Psoas muscle (tissue), 8 donors: ENCODE results near the gene CHN2. TPM values are rescaled to one million over a fixed set of nuclear protein-coding genes. Genes with fewer than 3 reads are reported as not detected.
A peak's percentile ranks its signal among the peaks of the same experiment; 100 is the strongest.

Experiments
- ATAC-seq, 4 donors: fragments of 200-7000 bp; cut with Tn5 transposase; one replicate each; pipeline ENCODE4 v1.9.1; 2020; ENCODE audit warnings: moderate library complexity in 3 of 4, mild to moderate bottlenecking in 2 of 4
- DNase-seq, 2 donors: peaks; one replicate each; pipeline ENCODE4 v3.0.0-alpha.2; 2020
- H3K27ac ChIP-seq: fragments of 200-600 bp; one replicate; pipeline ENCODE4 v1.8.0; 2022
- H3K27me3 ChIP-seq, 3 donors: fragments of 200-600 bp in 1 of 3; one replicate each; pipeline versions ENCODE4 v1.6.1 to v1.8.0; 2013 to 2022; ENCODE audit warnings: low read length in 2 of 3, mild to moderate bottlenecking in 2 of 3, moderate library complexity in 1 of 3; ENCODE audit not compliant: insufficient read depth in 3 of 3
- H3K36me3 ChIP-seq, 2 donors: fragments of 200-600 bp in 1 of 2; one replicate each; pipeline versions ENCODE4 v1.6.1 to v1.8.0; 2013 to 2022; ENCODE audit warnings: low read depth in 1 of 2, mild to moderate bottlenecking in 1 of 2, moderate library complexity in 1 of 2; ENCODE audit not compliant: insufficient read depth in 1 of 2
- H3K4me1 ChIP-seq: fragments of 200-600 bp; one replicate; pipeline ENCODE4 v1.8.0; 2022
- H3K4me3 ChIP-seq: fragments of 200-600 bp; one replicate; pipeline ENCODE4 v1.8.0; 2022; ENCODE audit warnings: mild to moderate bottlenecking
- H3K9me3 ChIP-seq: fragments of 200-600 bp; one replicate; pipeline ENCODE4 v1.8.0; 2022
- WGBS, 3 donors: extraction: QIAGEN DNeasy Blood & Tissue Kit; methylation state at CpG; one replicate each; pipeline versions ENCODE4 v1.1.6 to v1.1.7; 2013; 5-methylcytosine and 5-hydroxymethylcytosine counted together
- intact Hi-C, 2 donors: fragments of 100-400 bp; cut with DNase I; formaldehyde crosslinking; loops; one replicate each; pipeline versions ENCODE4 v1.11.0 to v1.14.2; 2022
- polyA plus RNA-seq, 3 donors: library from polyadenylated mRNA; stranded (reverse); fragments of 200-250 nt; gene quantifications; one replicate each; pipeline ENCODE4 v1.2.3, GENCODE V29; 2013
- total RNA-seq, 4 donors: library from RNA; stranded (reverse); fragmentation: NEBNext Ultra II Directional in 2 of 4; extraction: Animal tissue kit (Norgen Biotek cat#: 25700) in 2 of 4; gene quantifications; one replicate each; pipeline versions ENCODE4 v1.2.1 to v1.2.4, GENCODE V29; 2021 to 2023
- TF ChIP-seq, protein P1 (sequence below): fragments of 200-600 bp; IDR thresholded peaks from one replicate; pipeline ENCODE4 v1.8.0; 2022; ENCODE audit warnings: antibody characterized with exemption
- donor health status: healthy with polysubstance abuse.
- donor health status: DM: no; HTN: no; CAD: no; lungs with moderate emphysema.
- donor health status: Bipolar disorder and iron deficiency.
- donor health status: healthy.
- donor health status: DM: yes; HTN: yes; CAD: no.
- donor health status: DM: no; HTN: no; CAD: no.
- donor health status: DM: no; HTN: no; CAD: no.
- donor health status: DM: yes; HTN: yes; CAD: no.

CHN2 gene
- total and polyA plus RNA-seq, 7 donors: 0.43 to 18.1 (median 2.3) TPM

DNA sequence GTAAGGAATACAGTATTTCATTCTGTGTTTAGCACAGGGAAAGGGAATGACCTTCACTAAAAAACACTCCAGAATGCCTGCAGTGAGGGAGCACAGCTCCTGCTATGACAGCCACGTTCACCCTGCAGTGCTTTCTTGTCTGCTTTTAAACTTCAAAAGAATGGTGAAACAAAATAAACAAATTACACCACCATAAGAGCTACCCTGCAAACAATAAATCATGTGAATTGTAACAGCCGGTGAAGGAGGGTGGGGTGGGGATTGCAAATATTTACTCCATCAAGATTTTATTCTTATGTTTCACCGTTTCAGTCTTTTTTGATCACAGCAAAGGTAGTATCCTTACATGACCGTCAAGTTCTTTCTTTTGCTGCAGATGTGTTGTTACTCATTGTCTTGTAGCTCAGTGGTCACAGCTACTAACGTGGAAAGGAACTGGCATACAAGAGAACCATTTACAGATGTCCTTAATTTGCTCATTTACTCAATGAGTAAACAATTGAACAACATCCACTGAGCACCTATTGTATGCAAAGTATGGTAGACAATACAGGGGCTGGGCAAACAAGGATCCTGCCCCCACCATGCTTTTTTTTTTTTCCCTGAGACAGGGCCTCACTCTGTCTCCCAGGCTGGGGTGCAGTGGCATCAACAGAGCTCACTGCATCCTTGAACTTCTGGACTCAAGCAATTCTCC, 4.1 kb upstream of the CHN2 start:
- DNase-seq (no peak), ATAC-seq (no peak)
- intact Hi-C loops: loop anchor here in 1 of 2 donors (5.0 kb wide), 1 partner anchor 217 kb away; no protein-coding TSS in a partner anchor
- Histone ChIP-seq H3K4me1 (peaks cover 4% of the 10 kb centered on the region), H3K9me3 (no peaks in the 10 kb centered on the region), H3K4me3 (no peak overlapping the region), H3K27ac (no peak overlapping the region), H3K36me3 (no peaks in the 10 kb centered on the region), H3K27me3 (peaks cover 0 to 2% (median 0%) of the 10 kb centered on the region in 3 donors)
- 80 to 82% (median 80%) methylated on average over 5 of the region's 5 CpGs for WGBS, 3 donors
- TF ChIP-seq, protein P1, sequence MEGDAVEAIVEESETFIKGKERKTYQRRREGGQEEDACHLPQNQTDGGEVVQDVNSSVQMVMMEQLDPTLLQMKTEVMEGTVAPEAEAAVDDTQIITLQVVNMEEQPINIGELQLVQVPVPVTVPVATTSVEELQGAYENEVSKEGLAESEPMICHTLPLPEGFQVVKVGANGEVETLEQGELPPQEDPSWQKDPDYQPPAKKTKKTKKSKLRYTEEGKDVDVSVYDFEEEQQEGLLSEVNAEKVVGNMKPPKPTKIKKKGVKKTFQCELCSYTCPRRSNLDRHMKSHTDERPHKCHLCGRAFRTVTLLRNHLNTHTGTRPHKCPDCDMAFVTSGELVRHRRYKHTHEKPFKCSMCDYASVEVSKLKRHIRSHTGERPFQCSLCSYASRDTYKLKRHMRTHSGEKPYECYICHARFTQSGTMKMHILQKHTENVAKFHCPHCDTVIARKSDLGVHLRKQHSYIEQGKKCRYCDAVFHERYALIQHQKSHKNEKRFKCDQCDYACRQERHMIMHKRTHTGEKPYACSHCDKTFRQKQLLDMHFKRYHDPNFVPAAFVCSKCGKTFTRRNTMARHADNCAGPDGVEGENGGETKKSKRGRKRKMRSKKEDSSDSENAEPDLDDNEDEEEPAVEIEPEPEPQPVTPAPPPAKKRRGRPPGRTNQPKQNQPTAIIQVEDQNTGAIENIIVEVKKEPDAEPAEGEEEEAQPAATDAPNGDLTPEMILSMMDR: no peak

DNA sequence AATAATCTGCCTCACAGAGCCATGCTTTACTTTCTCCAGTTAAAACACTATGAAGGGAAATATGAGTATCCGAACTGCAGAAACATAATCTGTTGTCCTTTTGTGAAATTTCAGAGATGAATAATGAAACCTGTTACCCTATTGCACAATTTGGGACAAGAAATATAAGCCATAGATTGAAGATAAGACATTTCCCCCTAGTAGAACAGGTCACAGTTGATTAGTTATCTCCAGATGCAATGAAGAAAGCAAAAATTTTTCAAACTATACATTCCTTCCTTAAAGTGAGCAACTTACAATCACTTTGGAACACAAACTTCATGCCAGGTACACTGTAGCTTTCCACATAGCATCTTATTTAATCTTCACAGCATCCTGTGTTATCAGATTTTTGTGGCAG, 2.3 kb upstream of the CHN2 start:
- no peak overlapping the region for H3K4me3 ChIP-seq
- TF ChIP-seq, protein P1: no peak
- H3K27ac ChIP-seq: no peak overlapping the region
- WGBS, 3 donors: 72 to 91% (median 90%) methylated on average over 1 of the region's 1 CpG
- H3K27me3 ChIP-seq: peaks cover 0 to 2% (median 0%) of the 10 kb centered on the region in 3 donors
- H3K4me1 ChIP-seq: peaks cover 4% of the 10 kb centered on the region
- H3K9me3 ChIP-seq: no peaks in the 10 kb centered on the region
- no peaks in the 10 kb centered on the region for H3K36me3 ChIP-seq
- intact Hi-C loops: loop anchor here in 1 of 2 donors (5.0 kb wide), 1 partner anchor 215 kb away; no protein-coding TSS in a partner anchor
- ATAC-seq: no peak
- no peak for DNase-seq

- intact Hi-C loops: loop anchor here in 1 of 2 donors (5.0 kb wide), 1 partner anchor 214 kb away; no protein-coding TSS in a partner anchor
- Histone ChIP-seq H3K36me3 (no peaks in the 10 kb centered on the region), H3K4me1 (peaks cover 4% of the 10 kb centered on the region), H3K4me3 (no peak overlapping the region), H3K9me3 (no peaks in the 10 kb centered on the region), H3K27me3 (peaks cover 0 to 2% (median 0%) of the 10 kb centered on the region in 3 donors), H3K27ac (no peak overlapping the region)
- ATAC-seq (no peak), DNase-seq (no peak)
- WGBS, 3 donors: 92 to 95% (median 95%) methylated on average over 8 of the region's 8 CpGs
- TF ChIP-seq, protein P1: no peak
Measured at GRCh38 chr7:29192811-29193210, 1.8 kb upstream of the CHN2 start.

GRCh38 chr7:29193316-29194205, 1.0 kb upstream of the CHN2 start:
- intact Hi-C loops: loop anchor here in 1 of 2 donors (5.0 kb wide), 1 partner anchor 214 kb away; no protein-coding TSS in a partner anchor
- TF ChIP-seq, protein P1: no peak
- WGBS, 3 donors: 34 to 37% (median 36%) methylated on average over 26 of the region's 26 CpGs
- H3K4me3 ChIP-seq: peak overlapping the region; percentile 71
- peaks cover 0 to 2% (median 0%) of the 10 kb centered on the region in 3 donors for H3K27me3 ChIP-seq
- no peaks in the 10 kb centered on the region for H3K36me3 ChIP-seq
- DNase-seq (no peak), ATAC-seq (peak; percentile 3 to 7 (median 6))
- peaks cover 4% of the 10 kb centered on the region for H3K4me1 ChIP-seq
- no peak overlapping the region for H3K27ac ChIP-seq
- no peaks in the 10 kb centered on the region for H3K9me3 ChIP-seq
